Measurements from ENCODE around the gene SNX1. TPM values are rescaled to one million over a fixed set of nuclear protein-coding genes. Genes with fewer than 3 reads are reported as not detected.

The SNX1 gene
- total and polyA plus RNA-seq, 2 experiments from 2014 or later = 40.5 to 102 TPM

DNA sequence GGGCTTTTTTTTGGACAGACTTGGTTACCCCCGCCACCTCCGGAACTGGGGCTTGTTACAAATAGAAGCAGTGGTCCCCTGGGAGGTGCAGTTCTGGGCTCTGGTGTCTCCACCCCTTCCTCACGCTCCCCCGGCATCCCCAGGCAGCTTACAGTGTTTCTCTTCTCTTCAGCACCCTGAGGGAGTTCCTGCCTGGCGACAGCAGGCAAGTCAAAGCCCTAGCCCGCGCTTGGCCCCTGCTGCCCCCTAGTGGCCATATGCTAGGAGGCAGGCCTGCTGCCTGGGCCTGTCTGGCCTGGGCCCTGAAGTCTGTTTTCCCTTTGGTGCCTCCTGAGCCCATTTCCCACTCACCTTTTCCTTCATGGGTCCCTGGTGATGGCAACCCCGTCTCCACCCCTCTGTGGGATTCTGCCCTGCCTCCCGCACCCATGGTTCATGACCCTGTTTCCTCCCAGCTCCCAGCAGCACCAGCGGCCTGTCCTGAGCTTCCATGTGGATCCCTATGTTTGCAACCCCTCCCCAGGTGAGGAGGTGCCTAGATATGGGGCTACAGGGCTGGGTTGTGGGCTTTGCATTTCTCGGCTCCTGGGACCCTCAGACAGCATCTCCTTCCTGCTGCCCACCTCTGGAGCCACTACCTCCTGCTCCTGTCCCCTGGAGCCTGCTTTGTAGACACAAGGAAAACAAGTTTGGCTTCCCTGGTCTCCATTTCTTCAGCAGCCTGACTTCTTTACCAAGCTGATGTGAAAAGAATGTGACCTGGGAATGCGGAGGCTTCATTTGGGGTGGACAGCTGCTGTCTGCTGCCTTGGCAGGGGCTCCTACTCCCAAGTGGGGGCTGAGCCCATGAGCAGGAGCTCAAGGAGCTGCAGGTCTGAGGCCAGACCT lies 57.9 kb downstream of the SNX1 start:
- Histone ChIP-seq H3K27ac (peak overlapping the region; percentile 33), H3K9ac (no peak overlapping the region), H4K20me1 (ENCODE audit: insufficient read depth) (0 out of 2 replicates have a peak, but pooled peaks cover 7% of the 10 kb centered on the region), H3K36me3 (ENCODE audit: low read depth) (peaks cover 30% of the 10 kb centered on the region; the same call in 1 of the 2 replicates), H3F3A (ENCODE audit: insufficient read depth) (peaks cover 57% of the 10 kb centered on the region), H3K27me3 (replicated peaks; ENCODE audit: insufficient read depth) (peaks cover 10% of the 10 kb centered on the region; the same call in 1 of the 2 replicates), H3K4me1 (ENCODE audit: insufficient read depth) (no peaks in the 10 kb centered on the region), H3K79me2 (ENCODE audit: insufficient read depth) (peaks cover 6% of the 10 kb centered on the region), H2AFZ (no peak overlapping the region), H3K9me2 (ENCODE audit: insufficient read depth) (no peaks in the 10 kb centered on the region), H3K9me3 (ENCODE audit: low read depth) (no peaks in the 10 kb centered on the region), H3K4me2 (ENCODE audit: unreplicated experiment) (no peak overlapping the region), H3K4me3 (no peak overlapping the region)
- WGBS, 2 experiments (ENCODE audit: low coverage in 1 of 2, low lambda C conversion rate in 2 of 2, missing lambda C conversion rate in 2 of 2) = 15 to 21% methylated on average over 9 to 12 of the region's 12 CpGs
- in situ Hi-C loops (cut with MboI) = no loop called here
- TF ChIP-seq EZH2 (IDR thresholded peaks at IDR 0.05; ENCODE audit: insufficient read depth, poor library complexity, severe bottlenecking) (no peak), EZH2phosphoT487 (IDR thresholded peaks at IDR 0.05; ENCODE audit: insufficient read depth, low read depth) (no peak)
- peak; percentile 89 for DNase-seq

- no peak overlapping the region for H3K4me3 ChIP-seq
- DNase-seq = no peak
- H3K4me1 ChIP-seq (ENCODE audit: insufficient read depth) = peaks cover 12% of the 10 kb centered on the region
- H3K9me2 ChIP-seq (ENCODE audit: insufficient read depth) = no peaks in the 10 kb centered on the region
- H3K4me2 ChIP-seq (ENCODE audit: unreplicated experiment) = no peak overlapping the region
- 0 out of 2 replicates have a peak, but pooled peaks cover 11% of the 10 kb centered on the region for H4K20me1 ChIP-seq (ENCODE audit: insufficient read depth)
- H3K9ac ChIP-seq = no peak overlapping the region
- TF ChIP-seq EZH2phosphoT487 (IDR thresholded peaks at IDR 0.05; ENCODE audit: insufficient read depth, low read depth) (no peak), EZH2 (IDR thresholded peaks at IDR 0.05; ENCODE audit: insufficient read depth, poor library complexity, severe bottlenecking) (no peak)
- in situ Hi-C loops (cut with MboI) = no loop called here
- H3K79me2 ChIP-seq (ENCODE audit: insufficient read depth) = peaks cover 29% of the 10 kb centered on the region
- no peak overlapping the region for H3K27ac ChIP-seq
- H3K36me3 ChIP-seq (ENCODE audit: low read depth) = peaks cover 52% of the 10 kb centered on the region
- H3F3A ChIP-seq (ENCODE audit: insufficient read depth) = peaks cover 73% of the 10 kb centered on the region
- no peaks in the 10 kb centered on the region for H3K9me3 ChIP-seq (ENCODE audit: low read depth)
- peaks cover 10% of the 10 kb centered on the region; the same call in 1 of the 2 replicates for H3K27me3 ChIP-seq (replicated peaks; ENCODE audit: insufficient read depth)
- H2AFZ ChIP-seq = no peak overlapping the region
- 84 to 90% methylated on average over 14 to 15 of the region's 15 CpGs for WGBS, 2 experiments (ENCODE audit: low coverage in 1 of 2, low lambda C conversion rate in 2 of 2, missing lambda C conversion rate in 2 of 2)
These were observed 60.2 kb downstream of the SNX1 start for GRCh38 chr15:64155802-64156651.

DNA sequence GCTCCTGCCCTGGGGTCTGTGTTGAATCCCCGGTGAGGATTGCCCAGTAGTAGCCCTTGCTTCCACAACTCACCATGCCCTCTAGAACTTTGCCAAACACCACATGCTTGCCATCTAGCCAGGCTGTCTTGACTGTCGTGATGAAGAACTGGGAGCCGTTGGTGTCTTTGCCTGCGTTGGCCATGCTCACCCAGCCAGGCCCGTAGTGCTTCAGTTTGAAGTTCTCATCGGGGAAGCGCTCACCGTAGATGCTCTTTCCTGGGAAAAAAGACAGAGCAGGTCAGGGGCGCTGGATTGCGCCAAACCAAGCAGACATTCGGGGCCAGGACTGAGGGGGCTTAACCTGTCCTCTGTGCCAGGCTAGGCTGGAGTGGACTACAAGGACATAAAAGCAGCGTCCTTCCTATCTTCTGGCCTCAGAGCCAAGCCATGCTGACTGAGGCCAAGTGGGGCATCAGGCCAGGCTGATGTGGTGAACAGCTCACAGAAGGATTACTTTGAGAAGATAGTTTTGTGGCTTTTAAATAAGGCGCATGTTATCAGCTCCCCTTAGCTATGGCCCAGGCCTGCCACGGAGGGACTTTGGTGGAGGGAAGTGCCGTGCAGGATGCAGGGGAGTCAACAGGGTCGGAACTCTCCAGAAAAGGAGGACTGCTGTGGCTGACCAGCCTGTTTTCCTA lies 61.0 kb downstream of the SNX1 start:
- no peak for DNase-seq
- no peak overlapping the region for H3K9ac ChIP-seq
- H3K27ac ChIP-seq = no peak overlapping the region
- H3K79me2 ChIP-seq (ENCODE audit: insufficient read depth) = peaks cover 37% of the 10 kb centered on the region
- H3K9me3 ChIP-seq (ENCODE audit: low read depth) = no peaks in the 10 kb centered on the region
- H3K4me3 ChIP-seq = no peak overlapping the region
- 0 out of 2 replicates have a peak, but pooled peaks cover 11% of the 10 kb centered on the region for H4K20me1 ChIP-seq (ENCODE audit: insufficient read depth)
- in situ Hi-C loops (cut with MboI) = no loop called here
- no peak overlapping the region for H2AFZ ChIP-seq
- peaks cover 10% of the 10 kb centered on the region; the same call in 1 of the 2 replicates for H3K27me3 ChIP-seq (replicated peaks; ENCODE audit: insufficient read depth)
- no peaks in the 10 kb centered on the region for H3K9me2 ChIP-seq (ENCODE audit: insufficient read depth)
- peaks cover 19% of the 10 kb centered on the region for H3K4me1 ChIP-seq (ENCODE audit: insufficient read depth)
- WGBS, 2 experiments (ENCODE audit: low coverage in 1 of 2, low lambda C conversion rate in 2 of 2, missing lambda C conversion rate in 2 of 2) = 87 to 89% methylated on average over 16 of the region's 16 CpGs
- H3F3A ChIP-seq (ENCODE audit: insufficient read depth) = peaks cover 74% of the 10 kb centered on the region
- H3K36me3 ChIP-seq (ENCODE audit: low read depth) = peaks cover 55% of the 10 kb centered on the region
- TF ChIP-seq EZH2phosphoT487 (IDR thresholded peaks at IDR 0.05; ENCODE audit: insufficient read depth, low read depth) (no peak), EZH2 (IDR thresholded peaks at IDR 0.05; ENCODE audit: insufficient read depth, poor library complexity, severe bottlenecking) (no peak)
- no peak overlapping the region for H3K4me2 ChIP-seq (ENCODE audit: unreplicated experiment)
